HK-2 (cell line): ENCODE data around the gene PARG.
"Not testable (repeated sequence)": the region's sequence is repeated elsewhere in the genome, so short reads cannot be mapped to it uniquely, and the experiment has no call there.

Source experiments
- DNase-seq: peaks from one replicate; pipeline ENCODE4 v3.0.0-alpha.2; 2018; ENCODE audit not compliant: unreplicated experiment

Gene PARG

GRCh38 chr10:49830016-49830415 is 111.8 kb downstream of the PARG start:
- no peak for DNase-seq

- DNase-seq = no peak
These were observed 114.5 kb downstream of the PARG start for GRCh38 chr10:49827297-49827696.

GRCh38 chr10:49819234-49819958 is 122.4 kb downstream of the PARG start:
- DNase-seq = no peak

- no peak for DNase-seq
These were observed 124.0 kb downstream of the PARG start for GRCh38 chr10:49817845-49818244.

- DNase-seq = no peak
These were observed 137.8 kb downstream of the PARG start for GRCh38 chr10:49803988-49804387.

GRCh38 chr10:49798275-49798674 is 143.6 kb downstream of the PARG start:
- no peak for DNase-seq

- no peak for DNase-seq
These were observed 150.7 kb downstream of the PARG start for GRCh38 chr10:49791100-49791499.

- DNase-seq = no peak
These were observed 157.1 kb downstream of the PARG start for GRCh38 chr10:49784681-49785080.

GRCh38 chr10:49783645-49784044 is 158.2 kb downstream of the PARG start:
- no peak for DNase-seq

GRCh38 chr10:49781247-49781646 is 160.6 kb downstream of the PARG start:
- DNase-seq = no peak

GRCh38 chr10:49778197-49778596 is 163.6 kb downstream of the PARG start:
- no peak for DNase-seq

- no peak for DNase-seq
These were observed 165.0 kb downstream of the PARG start for GRCh38 chr10:49776851-49777250.

GRCh38 chr10:49775014-49775413 is 166.8 kb downstream of the PARG start:
- no peak for DNase-seq

GRCh38 chr10:49772944-49773343 is 168.9 kb downstream of the PARG start:
- DNase-seq = not testable (repeated sequence)

- DNase-seq = not testable (repeated sequence)
These were observed 170.8 kb downstream of the PARG start for GRCh38 chr10:49771046-49771445.

GRCh38 chr10:49769692-49770091 is 172.1 kb downstream of the PARG start:
- no peak for DNase-seq

GRCh38 chr10:49768731-49769130 is 173.1 kb downstream of the PARG start:
- DNase-seq = no peak

- DNase-seq = no peak
These were observed 173.5 kb downstream of the PARG start for GRCh38 chr10:49768329-49768728.
